Testis (tissue), 2 donors: Measurements from ENCODE around the gene ARHGAP26.

Experiments used
- POLR2A ChIP-seq: fragments of 450-650 bp; IDR thresholded peaks from one replicate; pipeline ENCODE4 v1.6.1; 2017; ENCODE audit warnings: antibody characterized with exemption, mild to moderate bottlenecking, moderate library complexity
- TF ChIP-seq, protein P1 (sequence below), 3 experiments: fragments of 450-650 bp in 2 of 3; fragments of 200-600 bp in 1 of 3; sonication (generic) in 1 of 3; IDR thresholded peaks; one replicate each; pipeline ENCODE4 v1.5.1; 2016 to 2019; ENCODE audit warnings: antibody characterized with exemption in 3 of 3, mild to moderate bottlenecking in 2 of 3, moderate library complexity in 1 of 3

DNA sequence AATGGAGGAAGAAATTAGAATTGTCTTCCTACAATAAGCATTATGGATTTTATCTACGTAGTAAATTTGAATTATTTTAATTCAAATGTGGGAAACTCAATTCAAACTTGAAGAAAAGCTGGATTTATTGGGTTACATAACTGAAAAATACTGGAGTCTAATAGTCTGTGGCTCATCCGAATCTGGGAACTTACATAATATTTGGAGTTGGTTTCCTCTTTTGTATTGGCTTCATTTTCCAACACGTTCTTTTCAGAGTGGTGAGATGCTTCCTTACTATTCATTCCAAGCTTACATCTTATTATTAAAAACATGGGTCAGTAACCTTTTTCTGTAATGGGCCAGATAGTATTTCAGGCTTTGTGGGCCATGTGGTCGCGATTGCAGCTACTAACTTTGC lies 164.8 kb downstream of the ARHGAP26 start:
- TF ChIP-seq POLR2A = no peak
- TF ChIP-seq, protein P1, sequence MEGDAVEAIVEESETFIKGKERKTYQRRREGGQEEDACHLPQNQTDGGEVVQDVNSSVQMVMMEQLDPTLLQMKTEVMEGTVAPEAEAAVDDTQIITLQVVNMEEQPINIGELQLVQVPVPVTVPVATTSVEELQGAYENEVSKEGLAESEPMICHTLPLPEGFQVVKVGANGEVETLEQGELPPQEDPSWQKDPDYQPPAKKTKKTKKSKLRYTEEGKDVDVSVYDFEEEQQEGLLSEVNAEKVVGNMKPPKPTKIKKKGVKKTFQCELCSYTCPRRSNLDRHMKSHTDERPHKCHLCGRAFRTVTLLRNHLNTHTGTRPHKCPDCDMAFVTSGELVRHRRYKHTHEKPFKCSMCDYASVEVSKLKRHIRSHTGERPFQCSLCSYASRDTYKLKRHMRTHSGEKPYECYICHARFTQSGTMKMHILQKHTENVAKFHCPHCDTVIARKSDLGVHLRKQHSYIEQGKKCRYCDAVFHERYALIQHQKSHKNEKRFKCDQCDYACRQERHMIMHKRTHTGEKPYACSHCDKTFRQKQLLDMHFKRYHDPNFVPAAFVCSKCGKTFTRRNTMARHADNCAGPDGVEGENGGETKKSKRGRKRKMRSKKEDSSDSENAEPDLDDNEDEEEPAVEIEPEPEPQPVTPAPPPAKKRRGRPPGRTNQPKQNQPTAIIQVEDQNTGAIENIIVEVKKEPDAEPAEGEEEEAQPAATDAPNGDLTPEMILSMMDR (IDR thresholded peaks at IDR 0.05) = no peak
